Mesendoderm (in vitro differentiated cells): ENCODE measurements around the gene TRIM75.
A peak's percentile ranks its signal among the peaks of the same experiment; 100 is the strongest.
"Not testable (repeated sequence)": the region's sequence is repeated elsewhere in the genome, so short reads cannot be mapped to it uniquely, and the experiment has no call there.

Experiments
- DNase-seq: peaks from one replicate; pipeline ENCODE4 v3.0.0; 2013
- H2AK5ac ChIP-seq: 2 replicates; pipeline ENCODE4 v1.6.1; 2013; ENCODE audit warnings: low read length, inconsistent platforms
- H2BK120ac ChIP-seq: 2 replicates; pipeline ENCODE4 v1.6.1; 2013; ENCODE audit warnings: low read depth, mild to moderate bottlenecking, low read length, moderate library complexity, mixed read lengths
- H2BK15ac ChIP-seq: replicated peaks from 2 replicates; pipeline ENCODE4 v1.6.1; 2013; ENCODE audit warnings: low read depth, mild to moderate bottlenecking, moderate library complexity
- H2BK5ac ChIP-seq: 2 replicates; pipeline ENCODE4 v1.6.1; 2013; ENCODE audit warnings: low read length, inconsistent platforms
- H3K18ac ChIP-seq: 2 replicates; pipeline ENCODE4 v1.6.1; 2013; ENCODE audit warnings: mild to moderate bottlenecking, low read length, mixed read lengths
- H3K23ac ChIP-seq: one replicate; pipeline ENCODE4 v1.6.1; 2013; ENCODE audit warnings: low read length
- H3K27ac ChIP-seq: 2 replicates; pipeline ENCODE4 v1.5.1; 2013; ENCODE audit warnings: low read depth, mild to moderate bottlenecking, inconsistent platforms, low read length, moderate library complexity
- H3K27me3 ChIP-seq: 2 replicates; pipeline ENCODE4 v1.6.1; 2013; ENCODE audit warnings: low read length, control low read depth, mild to moderate bottlenecking, inconsistent platforms; ENCODE audit not compliant: insufficient read depth, poor library complexity
- H3K36me3 ChIP-seq: 2 replicates; pipeline ENCODE4 v1.6.1; 2013; ENCODE audit warnings: low read length, inconsistent platforms; ENCODE audit not compliant: control insufficient read depth, insufficient read depth
- H3K4ac ChIP-seq: one replicate; pipeline ENCODE4 v1.6.1; 2013; ENCODE audit warnings: low read depth, mild to moderate bottlenecking, low read length, moderate library complexity
- H3K4me1 ChIP-seq: 2 replicates; pipeline ENCODE4 v1.6.1; 2013; ENCODE audit warnings: low read depth, low read length, inconsistent platforms; ENCODE audit not compliant: control insufficient read depth
- H3K4me2 ChIP-seq: 2 replicates; pipeline ENCODE4 v1.6.1; 2013; ENCODE audit warnings: low read length
- H3K4me3 ChIP-seq: 2 replicates; pipeline ENCODE4 v1.5.1; 2013; ENCODE audit warnings: mild to moderate bottlenecking, low read length
- H3K56ac ChIP-seq: one replicate; pipeline ENCODE4 v1.6.1; 2013; ENCODE audit warnings: low read length
- H3K79me1 ChIP-seq: 2 replicates; pipeline ENCODE4 v1.6.1; 2013; ENCODE audit warnings: low read length, inconsistent platforms
- H3K79me2 ChIP-seq: 2 replicates; pipeline ENCODE4 v1.6.1; 2013; ENCODE audit warnings: mild to moderate bottlenecking, low read length; ENCODE audit not compliant: control insufficient read depth, insufficient read depth
- H3K9ac ChIP-seq: 2 replicates; pipeline ENCODE4 v1.6.1; 2013; ENCODE audit warnings: low read length, inconsistent platforms
- H4K5ac ChIP-seq: one replicate; pipeline ENCODE4 v1.6.1; 2013; ENCODE audit warnings: low read length
- H4K8ac ChIP-seq: one replicate; pipeline ENCODE4 v1.6.1; 2013; ENCODE audit warnings: low read depth, mild to moderate bottlenecking, control low read depth, low read length, moderate library complexity
- WGBS: extraction: QIAGEN DNeasy Blood & Tissue Kit; methylation state at CpG from one replicate; pipeline ENCODE4 v1.1.7; 2013; ENCODE audit warnings: low lambda C conversion rate, missing lambda C conversion rate; ENCODE audit not compliant: insufficient coverage; ENCODE audit errors: extremely low coverage; 5-methylcytosine and 5-hydroxymethylcytosine counted together

TRIM75 gene

GRCh38 chr4:165025782-165026181 is 27.9 kb upstream of the TRIM75 start:
- not testable (repeated sequence) for H4K5ac ChIP-seq, H3K4me2 ChIP-seq, H3K23ac ChIP-seq, H3K56ac ChIP-seq, H3K4me1 ChIP-seq, H2BK15ac ChIP-seq, H2BK5ac ChIP-seq, H3K4me3 ChIP-seq, H3K27me3 ChIP-seq, H3K9ac ChIP-seq, DNase-seq, H3K79me1 ChIP-seq, H3K4ac ChIP-seq, H3K79me2 ChIP-seq, H3K27ac ChIP-seq, H3K18ac ChIP-seq, H3K36me3 ChIP-seq, H2AK5ac ChIP-seq, H4K8ac ChIP-seq, H2BK120ac ChIP-seq
- no CpG with 5 or more reads among the region's 8 CpGs for WGBS

GRCh38 chr4:165027762-165028402 is 25.8 kb upstream of the TRIM75 start:
- H3K4ac ChIP-seq, result no peak overlapping the region
- H3K36me3 ChIP-seq, result no peaks in the 10 kb centered on the region
- H3K9ac ChIP-seq, result no peak overlapping the region
- H2BK15ac ChIP-seq, result no peak overlapping the region
- no peak overlapping the region for H4K5ac ChIP-seq
- DNase-seq, result no peak
- no peak overlapping the region for H3K18ac ChIP-seq
- H3K27ac ChIP-seq, result no peak overlapping the region
- no peak overlapping the region for H2BK120ac ChIP-seq
- no peak overlapping the region for H3K23ac ChIP-seq
- H4K8ac ChIP-seq, result no peak overlapping the region
- no CpG with 5 or more reads among the region's 7 CpGs for WGBS
- no peaks in the 10 kb centered on the region for H3K4me1 ChIP-seq
- H3K4me2 ChIP-seq, result no peak overlapping the region
- H2AK5ac ChIP-seq, result no peak overlapping the region
- no peaks in the 10 kb centered on the region for H3K79me2 ChIP-seq
- no peak overlapping the region for H2BK5ac ChIP-seq
- H3K56ac ChIP-seq, result no peak overlapping the region
- H3K79me1 ChIP-seq, result no peaks in the 10 kb centered on the region
- H3K4me3 ChIP-seq, result no peak overlapping the region
- H3K27me3 ChIP-seq, result no peaks in the 10 kb centered on the region

- H3K4ac ChIP-seq, result no peak within 1 kb of the TSS
- H2AK5ac ChIP-seq, result no peak within 1 kb of the TSS
- H2BK5ac ChIP-seq, result no peak within 1 kb of the TSS
- H3K36me3 ChIP-seq, result no peaks in the 10 kb centered on the region
- H3K27ac ChIP-seq, result no peak within 1 kb of the TSS
- H2BK15ac ChIP-seq, result no peak within 1 kb of the TSS
- H4K5ac ChIP-seq, result no peak within 1 kb of the TSS
- H3K27me3 ChIP-seq, result no peaks in the 10 kb centered on the region
- H3K23ac ChIP-seq, result no peak within 1 kb of the TSS
- no peak within 1 kb of the TSS for H3K18ac ChIP-seq
- no peak within 1 kb of the TSS for H3K9ac ChIP-seq
- no peak within 1 kb of the TSS for H3K4me3 ChIP-seq
- H3K4me2 ChIP-seq, result no peak within 1 kb of the TSS
- no peak for DNase-seq
- no peak within 1 kb of the TSS for H3K56ac ChIP-seq
- H3K4me1 ChIP-seq, result no peaks in the 10 kb centered on the region
- H2BK120ac ChIP-seq, result no peak within 1 kb of the TSS
- H3K79me2 ChIP-seq, result no peaks in the 10 kb centered on the region
- no peaks in the 10 kb centered on the region for H3K79me1 ChIP-seq
- H4K8ac ChIP-seq, result no peak within 1 kb of the TSS
- WGBS, result no CpG with 5 or more reads among the region's 41 CpGs
These were observed 22.0 kb upstream of the TRIM75 start, which contains the start of gene TRIM60 for GRCh38 chr4:165031436-165032211. TRIM60 (plus strand) TSS chr4:165031999; CDS start chr4:165040073, 8,074 bp downstream.

GRCh38 chr4:165048170-165048569 is 5.5 kb upstream of the TRIM75 start:
- Histone ChIP-seq H3K9ac (no peak overlapping the region), H3K36me3 (no peaks in the 10 kb centered on the region), H3K4ac (no peak overlapping the region), H3K4me3 (no peak overlapping the region), H3K79me1 (no peaks in the 10 kb centered on the region), H3K27ac (no peak overlapping the region), H3K79me2 (no peaks in the 10 kb centered on the region), H2BK5ac (no peak overlapping the region), H3K18ac (no peak overlapping the region), H2BK120ac (no peak overlapping the region), H3K4me2 (no peak overlapping the region), H4K5ac (no peak overlapping the region), H2AK5ac (no peak overlapping the region), H2BK15ac (no peak overlapping the region), H3K56ac (no peak overlapping the region), H3K27me3 (no peaks in the 10 kb centered on the region), H3K23ac (no peak overlapping the region), H4K8ac (no peak overlapping the region), H3K4me1 (no peaks in the 10 kb centered on the region)
- DNase-seq, result peak; percentile 34
- WGBS, result no CpG with 5 or more reads among the region's 5 CpGs

- Histone ChIP-seq H3K56ac (no peak overlapping the region), H3K4ac (no peak overlapping the region), H3K18ac (no peak overlapping the region), H3K4me3 (no peak overlapping the region), H3K79me1 (no peaks in the 10 kb centered on the region), H3K27ac (no peak overlapping the region), H2BK120ac (no peak overlapping the region), H3K4me2 (no peak overlapping the region), H4K5ac (no peak overlapping the region), H2BK15ac (no peak overlapping the region), H2BK5ac (no peak overlapping the region), H3K4me1 (no peaks in the 10 kb centered on the region), H3K23ac (no peak overlapping the region), H3K36me3 (no peaks in the 10 kb centered on the region), H3K9ac (no peak overlapping the region), H4K8ac (no peak overlapping the region), H3K79me2 (no peaks in the 10 kb centered on the region), H3K27me3 (no peaks in the 10 kb centered on the region), H2AK5ac (no peak overlapping the region)
- no CpG with 5 or more reads among the region's 3 CpGs for WGBS
- DNase-seq, result no peak
These were observed 1.0 kb upstream of the TRIM75 start for GRCh38 chr4:165052627-165053026.
